ENCODE measurements around the gene PPP2R2C.

DNA sequence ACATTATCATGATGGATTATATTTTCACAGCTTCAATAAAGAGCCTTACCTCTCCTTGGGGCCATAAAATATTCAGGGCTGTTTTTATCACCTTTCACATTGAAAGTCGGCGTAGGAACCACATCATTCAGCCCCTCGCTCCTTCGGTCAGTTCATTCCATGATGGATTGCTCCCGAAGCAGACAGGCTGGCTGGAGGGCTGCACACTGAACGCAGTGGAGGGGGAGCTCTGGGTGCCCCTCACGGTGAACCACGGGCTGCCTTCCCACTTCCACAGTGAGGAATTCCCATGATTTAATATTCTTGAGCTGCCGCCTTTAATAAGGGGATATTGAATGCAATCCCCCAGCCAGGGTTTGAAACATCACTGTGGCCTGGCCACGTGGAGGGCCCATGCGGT, 16.0 kb downstream of the PPP2R2C start:
- TF ChIP-seq EZH2phosphoT487 (IDR thresholded peaks at IDR 0.05; ENCODE audit: insufficient read depth, low read depth) = no peak
- TF ChIP-seq EZH2 (IDR thresholded peaks at IDR 0.05; ENCODE audit: insufficient read depth, poor library complexity, severe bottlenecking) = no peak
